T-cell (primary cell): Measurements from ENCODE around the gene DLG2. TPM values are rescaled to one million over a fixed set of nuclear protein-coding genes. Genes with fewer than 3 reads are reported as not detected.

Experiments
- total RNA-seq, 35 experiments: library from RNA in 6 of 35; stranded (reverse) in 6 of 35; fragments of 120-200 nt in 1 of 35; gene quantifications; one replicate each; pipeline versions ENCODE4 v1.2.1 to v1.2.4 and lab custom pipeline; 2013 to 2026

DLG2 gene
- total RNA-seq, 5 donors from 2014 or later (not counting 1 experiment from before 2014, with no cell fraction given): 2.3 to 4.1 (median 2.9) TPM

Other genes with a start within 250 kb of the DLG2 start
- gene TMEM126B, start 1.2 kb upstream of the DLG2 start, total RNA-seq: 10 to 100 TPM; 25.2 to 40.6 (median 34.4) TPM
- gene TMEM126A, start 20.6 kb upstream of the DLG2 start, total RNA-seq: 10 to 100 TPM; 17.3 to 20.9 (median 19.0) TPM
- gene CREBZF, start 37.8 kb upstream of the DLG2 start, total RNA-seq: 10 to 100 TPM; 58.8 to 93.6 (median 86.5) TPM
- 1 to 10 TPM in 1 of 5 donors, under 1 TPM in 4; 0.50 to 1.1 (median 0.53) TPM for gene CCDC89, start 58.9 kb upstream of the DLG2 start, total RNA-seq
- 10 to 100 TPM; 19.8 to 85.4 (median 31.3) TPM for gene SYTL2, start 183.8 kb upstream of the DLG2 start, total RNA-seq
- under 1 TPM in 1 of 5 donors, not detected in 4; 0.10 TPM for gene CCDC83, start 228.0 kb upstream of the DLG2 start, total RNA-seq